NCI-H1436 treated with DMSO at 0.1 percent for 48 hours (cell line): ENCODE measurements around the gene CCDC74B.
"Not testable (repeated sequence)": the region's sequence is repeated elsewhere in the genome, so short reads cannot be mapped to it uniquely, and the experiment has no call there.

Experiments
- DNase-seq: peaks from one replicate; lab custom pipeline; 2025; lab: John Stamatoyannopoulos, UW

The CCDC74B gene

DNA sequence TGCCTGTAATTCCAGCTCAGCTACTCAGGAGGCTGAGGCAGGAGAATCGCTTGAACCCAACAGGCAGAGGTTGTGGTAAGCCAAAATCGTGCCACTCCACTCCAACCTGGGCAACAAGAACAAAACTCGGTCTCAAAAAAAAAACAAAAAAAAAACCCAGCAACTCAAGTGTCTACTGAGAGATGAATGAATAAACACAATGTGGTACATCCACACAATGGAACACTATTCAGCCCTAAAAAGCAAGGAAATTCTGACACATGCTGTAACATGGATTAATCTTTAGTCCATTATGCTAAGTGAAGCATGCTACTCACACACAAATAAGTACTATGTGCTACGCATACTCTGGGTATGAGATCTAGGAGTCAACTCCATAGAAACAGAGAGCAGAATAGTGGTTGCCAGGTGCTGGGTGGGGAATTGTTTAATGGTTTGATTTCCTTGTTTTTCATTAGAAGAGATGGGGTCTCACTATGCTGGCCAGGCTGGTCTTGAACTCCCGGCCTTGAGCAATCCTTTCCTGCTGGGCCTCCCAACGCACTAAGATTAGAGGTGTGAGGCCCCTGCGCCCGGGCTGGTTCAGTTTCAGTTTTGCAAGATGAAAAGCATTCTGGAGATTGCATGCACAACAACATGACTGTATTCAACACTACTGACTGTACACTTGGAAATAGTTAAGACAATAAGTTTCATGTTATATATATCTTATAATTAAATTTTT lies 20.5 kb upstream of the CCDC74B start:
- no peak for DNase-seq

DNA sequence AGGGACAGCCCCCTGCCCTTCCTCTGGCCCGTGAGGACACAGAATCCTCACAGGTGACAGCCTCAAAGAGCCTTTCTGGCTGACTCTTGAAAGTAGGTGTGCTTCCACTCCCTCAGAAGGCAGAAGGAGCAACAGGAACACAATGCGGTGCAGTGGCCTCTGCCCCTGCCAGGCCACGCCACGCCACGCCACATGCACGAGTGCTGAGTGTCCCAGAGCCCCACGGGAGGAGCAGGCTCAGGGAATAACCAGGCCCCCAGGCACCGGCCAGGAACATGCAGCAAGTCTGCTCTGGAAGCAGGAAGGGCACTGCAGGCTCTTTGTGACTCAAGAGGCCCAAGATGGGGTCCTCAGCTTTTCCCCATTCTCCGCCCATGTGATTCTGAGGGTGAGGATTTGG lies 18.1 kb upstream of the CCDC74B start:
- no peak for DNase-seq

DNA sequence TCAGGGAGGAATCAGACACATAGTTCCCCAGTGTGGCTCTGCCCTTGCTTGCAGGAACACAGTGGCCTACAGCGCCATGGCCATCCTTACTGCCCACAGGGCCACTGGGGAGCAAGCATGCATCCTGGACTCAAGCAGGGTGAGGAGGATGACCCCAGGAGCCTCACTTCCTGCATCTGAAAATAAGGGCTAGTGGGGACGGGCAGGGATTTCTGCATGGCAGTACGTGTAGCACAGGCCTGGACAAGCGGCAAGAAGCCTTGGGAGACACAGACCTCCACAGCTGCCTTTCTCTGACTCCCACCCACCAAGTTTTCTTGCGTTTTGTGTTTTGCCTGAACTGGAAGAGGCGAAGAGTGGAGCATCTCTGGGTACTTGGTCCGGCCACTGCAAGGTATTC lies 17.6 kb upstream of the CCDC74B start:
- DNase-seq: not testable (repeated sequence)

DNA sequence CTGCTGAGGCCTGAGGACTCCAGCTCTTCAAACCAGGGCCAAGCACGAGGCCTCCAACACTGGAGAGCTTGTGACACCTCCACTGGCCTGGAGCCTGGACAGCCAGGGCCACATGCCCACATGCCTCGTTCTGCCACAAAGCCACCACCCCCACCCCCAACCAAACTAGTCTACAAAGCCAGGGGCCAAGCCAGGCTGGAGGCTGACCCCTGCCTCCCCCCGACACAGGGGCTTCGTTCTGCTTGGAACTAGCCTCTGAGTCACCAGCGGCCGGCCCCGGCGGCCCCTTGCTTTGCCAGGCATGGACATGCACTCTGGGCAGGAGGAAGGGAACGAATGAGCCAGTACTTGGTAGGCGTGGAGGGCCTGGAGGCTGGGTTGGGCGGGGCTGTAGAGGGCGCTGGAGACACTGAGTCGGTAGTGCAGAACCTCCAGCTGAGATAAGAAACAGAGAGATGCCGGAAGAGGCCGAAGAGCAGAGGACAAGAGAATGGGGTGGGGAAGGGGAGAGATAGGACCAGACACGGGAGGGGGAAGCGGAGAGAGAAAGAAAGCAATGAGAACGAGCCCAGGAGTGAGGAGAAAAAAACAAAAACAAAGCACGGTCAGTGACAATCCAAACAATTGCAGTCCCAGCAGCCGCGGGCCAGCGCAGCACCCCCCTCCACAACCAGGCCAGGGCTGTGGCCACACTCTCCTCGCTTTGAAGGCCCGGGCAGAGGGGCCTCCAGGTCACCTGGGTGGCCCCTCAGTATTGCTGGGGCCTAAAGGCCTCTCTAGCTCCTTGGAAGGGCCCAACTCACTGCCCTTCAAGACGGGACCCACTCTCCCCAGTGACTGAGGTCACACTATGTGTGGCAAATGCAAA lies 16.2 kb upstream of the CCDC74B start:
- not testable (repeated sequence) for DNase-seq

DNA sequence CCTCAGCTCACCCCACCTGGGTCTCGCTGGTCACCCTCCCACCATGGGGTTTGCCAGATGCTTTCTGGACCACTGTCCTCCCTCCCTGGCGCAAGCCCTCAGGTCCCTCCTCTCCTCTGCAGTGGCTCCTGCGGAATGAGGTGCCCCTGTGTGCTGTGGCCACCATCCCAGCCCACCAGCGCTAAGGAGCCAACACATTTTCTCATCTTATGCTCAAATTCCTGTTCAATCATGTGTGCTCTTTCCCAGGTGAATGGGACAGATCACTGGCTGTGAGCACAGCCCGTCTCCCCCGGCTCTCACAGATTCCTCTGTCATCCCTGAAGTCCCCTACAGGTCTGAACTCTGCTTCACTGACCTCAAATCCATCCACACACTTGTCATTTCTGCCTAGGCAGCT lies 15.2 kb upstream of the CCDC74B start:
- no peak for DNase-seq

DNA sequence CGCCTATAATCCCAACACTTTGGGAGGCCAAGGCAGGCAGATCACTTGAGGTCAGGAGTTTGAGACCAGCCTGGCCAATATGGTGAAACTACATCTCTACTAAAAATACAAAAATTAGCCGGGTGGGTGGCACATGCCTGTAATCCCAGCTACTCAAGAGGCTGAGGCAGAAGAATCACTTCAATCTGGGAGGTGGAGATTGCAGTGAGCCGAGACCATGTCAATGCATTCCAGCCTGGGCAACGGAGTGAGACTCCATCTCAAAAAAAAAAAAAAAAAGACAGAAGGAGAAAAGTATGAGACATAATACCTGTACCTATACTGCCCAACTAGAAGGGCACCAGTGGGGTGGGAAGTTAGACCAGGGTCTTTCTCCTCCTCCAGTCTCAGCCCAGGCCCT lies 14.5 kb upstream of the CCDC74B start:
- not testable (repeated sequence) for DNase-seq

DNA sequence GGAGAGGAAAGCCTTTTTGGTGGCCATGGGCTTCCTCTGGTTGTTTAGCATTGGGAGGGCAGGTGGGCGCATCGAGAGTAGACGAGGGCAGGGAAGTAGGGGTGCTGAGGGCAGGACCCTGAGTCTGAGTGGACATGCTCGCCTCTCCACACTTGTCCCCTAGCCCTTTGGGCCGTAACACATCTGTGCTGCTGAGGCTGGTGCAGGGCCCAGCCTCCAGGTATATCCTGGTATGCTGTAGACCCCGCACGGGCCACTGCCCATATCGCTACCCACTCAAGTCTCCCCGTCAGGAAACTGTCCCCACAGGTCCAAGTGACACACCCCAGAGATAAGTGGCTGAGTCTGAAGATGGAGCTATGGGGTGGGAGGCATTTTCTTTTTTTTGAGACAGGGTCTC lies 13.7 kb upstream of the CCDC74B start:
- no peak for DNase-seq

DNA sequence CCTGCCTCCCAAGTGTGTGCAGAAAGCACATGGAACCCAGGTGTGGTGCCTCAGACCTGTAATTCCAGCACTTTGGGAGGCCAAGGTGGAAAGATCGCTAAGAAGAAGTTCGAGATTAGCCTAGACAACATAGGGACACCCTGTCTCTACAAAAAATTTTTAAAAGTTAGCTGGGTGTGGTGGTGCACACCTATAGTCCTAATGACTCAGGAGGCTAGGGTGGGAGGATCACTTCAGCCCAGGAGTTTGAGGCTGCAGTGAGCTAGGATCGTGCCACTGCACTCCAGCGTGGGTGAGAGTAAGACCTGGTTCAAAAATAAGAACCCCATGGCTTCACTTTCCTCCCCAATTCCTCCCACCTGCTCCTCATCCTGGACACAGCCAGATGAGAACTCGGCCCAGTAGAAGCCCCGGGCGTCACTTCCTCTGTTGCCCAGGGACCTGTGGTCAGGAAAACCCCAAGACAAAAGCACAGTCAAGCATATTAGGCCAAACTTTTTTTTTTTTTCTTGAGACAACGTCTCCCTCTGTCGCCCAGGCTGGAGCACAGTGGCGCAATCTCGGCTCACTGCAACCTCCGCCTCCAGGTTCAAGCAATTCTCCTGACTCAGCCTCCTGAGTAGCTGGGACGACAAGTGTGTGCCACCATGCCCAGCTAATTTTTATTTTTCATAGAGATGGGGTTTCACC lies 13.1 kb upstream of the CCDC74B start:
- DNase-seq: not testable (repeated sequence)

DNA sequence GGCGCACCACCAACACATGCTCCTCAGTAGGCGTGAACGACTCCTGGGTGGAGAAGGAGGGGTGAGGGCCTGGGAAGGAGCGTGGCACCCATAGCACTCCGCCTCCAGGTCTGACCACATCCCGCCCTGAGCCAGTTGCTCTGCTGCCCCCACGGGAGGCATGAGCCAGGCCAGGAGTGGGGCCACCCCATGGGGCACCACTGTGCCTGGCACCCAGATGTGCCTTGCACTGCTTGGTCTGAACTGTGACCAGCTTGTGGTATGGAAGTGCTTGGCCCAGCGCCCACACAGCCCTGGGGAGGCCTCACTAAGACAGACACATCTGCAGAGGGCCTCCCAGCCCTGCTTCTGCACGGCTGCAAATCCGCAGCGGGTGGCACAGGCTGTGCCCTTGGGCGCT lies 12.4 kb upstream of the CCDC74B start:
- not testable (repeated sequence) for DNase-seq

DNA sequence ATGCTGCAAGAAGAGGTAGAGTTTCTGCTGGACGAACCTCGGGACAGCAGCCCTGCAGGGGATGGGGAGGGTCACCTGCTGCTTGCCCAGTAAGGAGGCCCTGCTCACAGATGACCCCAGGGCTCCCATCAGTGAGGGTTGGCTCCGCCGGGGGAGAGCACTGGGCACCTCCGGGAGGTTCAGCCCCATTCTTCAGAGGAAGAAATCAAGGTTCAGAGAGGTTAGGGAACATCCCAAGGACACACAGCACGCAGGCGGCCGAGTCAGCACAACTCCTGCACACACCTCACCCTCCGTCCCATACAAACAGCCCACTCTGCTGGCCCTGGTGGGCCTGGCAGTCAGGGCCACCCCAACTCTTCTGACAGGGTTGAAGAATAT lies 11.7 kb upstream of the CCDC74B start:
- DNase-seq: no peak

DNA sequence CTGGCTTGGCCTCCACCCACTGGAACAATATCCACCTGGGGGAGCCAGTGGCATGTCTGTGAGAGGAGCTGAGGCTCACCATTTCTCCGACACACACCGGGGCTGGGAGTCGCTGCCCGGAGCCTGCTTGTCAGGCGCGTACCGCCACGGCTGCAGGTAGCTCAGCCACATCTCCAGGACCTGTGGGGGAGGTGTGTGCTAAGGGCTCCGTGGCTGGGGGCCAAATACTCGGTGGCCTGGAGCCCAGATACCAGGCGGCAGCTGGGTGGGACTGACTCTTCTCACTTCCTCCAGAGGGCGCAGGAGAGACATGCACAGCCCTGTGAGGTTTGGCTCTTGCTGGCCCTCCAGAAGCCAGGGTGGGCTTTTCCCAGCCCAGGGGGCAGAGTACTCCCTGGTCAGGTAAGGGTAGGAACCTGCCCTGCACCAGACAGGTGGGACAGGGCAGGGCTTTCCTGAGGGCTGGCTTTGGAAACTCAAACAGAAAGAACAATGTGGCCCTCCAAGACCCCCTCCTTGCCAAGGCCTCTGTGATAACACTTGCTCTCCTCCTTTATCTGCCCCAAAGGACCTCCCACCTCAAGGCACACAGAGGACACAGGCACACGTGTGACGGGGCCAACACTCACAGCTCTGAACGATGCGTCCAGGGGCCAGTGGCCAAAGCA lies 11.2 kb upstream of the CCDC74B start:
- not testable (repeated sequence) for DNase-seq

DNA sequence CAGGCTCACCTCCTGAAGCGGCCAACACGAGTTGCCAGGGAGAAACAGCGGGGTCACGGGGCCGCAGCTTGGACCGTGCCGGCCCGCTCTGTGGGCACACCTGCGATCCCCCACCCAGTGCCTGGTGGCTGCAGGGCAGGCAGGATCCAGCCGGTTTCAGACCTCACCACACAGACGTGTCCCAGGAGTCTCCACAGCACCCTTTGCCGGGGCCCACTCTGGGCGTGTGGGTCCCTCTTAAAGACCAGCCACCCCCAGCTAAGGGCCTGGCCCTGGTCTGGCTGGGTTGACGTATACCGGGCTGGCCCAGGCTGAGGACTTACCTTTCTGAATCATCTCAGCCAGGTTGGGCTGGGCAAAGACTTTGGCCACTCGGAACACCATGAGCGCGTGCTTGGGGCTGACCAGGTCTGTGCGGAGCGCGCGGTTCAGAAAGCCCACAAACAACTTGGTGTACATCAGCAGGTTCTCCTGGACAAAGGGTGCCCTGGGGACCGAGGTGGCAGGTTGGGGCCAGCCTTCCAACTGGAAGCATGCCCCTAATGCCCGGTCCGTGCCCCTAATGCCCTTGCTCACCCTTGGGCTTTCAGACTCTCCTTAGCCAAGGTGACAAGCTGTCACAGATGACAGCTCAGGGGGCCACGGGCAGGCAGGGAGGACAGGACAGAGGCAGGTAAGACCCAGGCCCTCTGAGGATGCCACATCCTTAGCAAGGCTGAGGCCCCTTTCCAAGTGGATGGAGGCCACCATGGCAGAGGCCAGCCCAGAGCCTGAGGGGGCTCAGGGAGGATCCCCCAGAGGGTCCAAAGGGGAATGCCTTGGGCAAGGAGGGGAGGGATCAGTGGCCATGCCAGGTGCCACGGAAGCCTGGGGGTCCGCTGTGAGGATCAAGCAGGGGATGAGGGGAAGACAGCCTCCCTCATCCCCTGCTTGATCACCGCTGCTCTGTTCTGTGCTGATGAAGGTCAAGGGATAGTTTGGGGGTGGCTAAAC lies 10.2 kb upstream of the CCDC74B start:
- DNase-seq: no peak

DNA sequence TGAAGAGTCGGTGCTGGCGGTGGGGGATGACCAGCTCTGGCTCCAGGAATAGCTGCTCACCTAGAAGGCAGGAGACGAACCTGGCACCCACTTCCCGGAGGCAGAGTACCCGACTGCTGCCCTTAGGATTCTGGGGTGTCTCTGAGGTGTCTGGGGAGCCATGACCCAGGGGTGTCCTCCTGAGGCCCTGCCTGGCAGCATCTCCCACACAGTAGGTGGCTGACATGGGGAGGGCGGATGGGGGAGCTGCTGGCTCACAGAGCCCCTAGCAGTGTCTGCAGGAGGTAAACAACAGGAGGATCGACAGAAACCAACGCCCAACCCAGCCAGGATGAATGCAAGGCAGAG lies 9.5 kb upstream of the CCDC74B start:
- DNase-seq: not testable (repeated sequence)

DNA sequence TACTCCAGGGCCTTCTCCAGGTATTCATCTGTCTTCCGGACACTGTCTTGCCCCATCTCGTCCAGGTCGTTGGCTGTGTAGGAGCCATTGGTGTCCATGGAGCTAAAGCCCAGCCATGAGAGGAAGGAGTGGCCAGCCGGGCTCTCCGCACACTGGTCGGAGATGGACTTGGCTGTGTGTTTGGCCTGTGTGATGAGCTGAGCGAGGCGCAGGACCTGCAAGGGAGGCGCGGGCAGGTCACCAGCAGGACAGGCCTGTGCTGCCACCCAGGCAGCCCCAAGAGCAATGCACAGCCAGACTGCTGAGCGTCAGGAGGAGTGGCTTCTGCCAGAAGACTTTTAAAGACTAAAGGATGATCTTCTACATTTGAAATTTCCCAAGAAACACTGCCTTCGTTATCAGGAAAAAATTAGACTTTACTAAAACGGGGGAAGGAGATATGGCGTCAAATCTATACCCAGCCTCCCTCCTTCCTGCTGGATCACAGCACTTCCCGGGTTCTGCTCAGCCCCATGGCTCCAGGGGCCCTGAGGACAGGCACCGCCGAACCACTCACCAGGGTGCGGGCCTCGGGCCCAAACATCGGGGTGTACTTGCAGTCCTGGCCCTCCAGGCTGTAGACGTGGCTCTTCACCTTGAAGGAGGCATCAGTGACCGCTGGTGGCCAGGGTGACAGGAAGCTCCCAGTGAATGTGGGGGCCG lies 9.0 kb upstream of the CCDC74B start:
- DNase-seq: not testable (repeated sequence)

DNA sequence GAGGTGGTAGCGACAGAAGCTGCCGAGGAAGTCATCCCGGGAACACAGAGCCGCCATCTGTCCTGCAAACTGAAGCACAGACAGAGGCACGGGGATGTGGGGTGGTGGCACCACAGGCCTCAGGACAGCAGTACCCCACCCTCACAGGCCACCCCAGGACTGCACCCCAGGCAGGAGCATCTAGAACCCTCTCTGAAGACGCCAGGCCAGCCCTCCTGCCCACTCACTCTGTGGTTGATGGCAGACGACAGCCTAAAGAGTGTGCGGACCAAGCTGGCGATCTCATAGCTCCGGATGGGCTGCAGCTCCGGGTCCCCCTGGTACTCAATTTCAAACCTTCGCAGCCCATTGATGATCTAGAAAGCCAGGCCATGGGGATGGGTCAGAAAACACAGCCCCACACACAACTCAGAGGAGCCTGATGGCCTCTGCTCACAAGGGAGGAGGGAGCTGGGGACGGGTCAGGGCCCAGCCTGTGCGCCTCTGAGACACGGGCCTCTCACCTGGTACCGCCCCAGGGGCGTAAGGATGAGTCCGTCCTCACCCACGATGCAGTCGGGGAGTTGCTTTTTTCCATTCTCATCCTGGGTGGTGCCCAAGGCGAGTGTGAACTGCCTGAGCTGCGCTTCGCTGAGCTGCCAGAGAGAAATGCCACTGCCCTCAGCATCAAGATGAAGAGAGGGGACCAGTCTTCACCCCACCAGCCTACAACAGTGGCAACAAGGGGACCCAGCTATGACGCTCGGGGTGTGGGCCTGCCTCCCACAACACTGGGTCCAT lies 8.1 kb upstream of the CCDC74B start:
- no peak for DNase-seq

DNA sequence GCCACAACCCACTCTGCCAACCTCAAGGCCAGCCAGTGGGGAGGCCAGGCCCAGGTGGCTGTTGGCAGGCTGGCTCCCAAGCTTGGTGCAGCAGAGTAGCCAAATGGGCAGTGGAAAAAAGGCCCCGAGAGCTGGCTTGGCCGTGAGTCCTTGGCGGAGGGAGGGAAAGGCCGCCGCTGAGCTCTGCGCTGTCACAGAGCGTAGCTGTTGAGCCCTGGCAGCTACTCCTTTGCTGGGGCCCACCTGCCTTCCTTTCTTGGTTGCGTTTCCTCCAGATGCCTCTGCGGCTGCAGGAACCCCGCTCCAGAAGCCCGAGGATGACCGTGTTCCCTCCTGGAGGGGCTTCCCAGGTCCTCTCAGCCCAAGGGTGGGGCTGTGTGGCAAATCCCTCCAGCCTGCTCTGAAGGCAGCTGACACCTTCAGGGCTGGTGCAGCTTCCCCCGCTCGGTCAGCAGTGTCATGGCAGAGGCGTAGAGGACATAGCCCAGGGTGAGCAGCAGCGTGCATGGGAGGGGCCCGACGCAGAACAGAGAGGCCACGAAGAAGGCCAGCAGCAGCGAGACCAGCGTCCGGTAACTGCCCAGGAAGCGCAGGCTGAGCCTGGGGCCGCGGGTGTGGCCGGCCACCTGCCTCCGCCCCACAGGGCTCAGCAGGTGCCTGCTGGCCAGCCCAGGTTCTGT lies 7.4 kb upstream of the CCDC74B start:
- not testable (repeated sequence) for DNase-seq

DNA sequence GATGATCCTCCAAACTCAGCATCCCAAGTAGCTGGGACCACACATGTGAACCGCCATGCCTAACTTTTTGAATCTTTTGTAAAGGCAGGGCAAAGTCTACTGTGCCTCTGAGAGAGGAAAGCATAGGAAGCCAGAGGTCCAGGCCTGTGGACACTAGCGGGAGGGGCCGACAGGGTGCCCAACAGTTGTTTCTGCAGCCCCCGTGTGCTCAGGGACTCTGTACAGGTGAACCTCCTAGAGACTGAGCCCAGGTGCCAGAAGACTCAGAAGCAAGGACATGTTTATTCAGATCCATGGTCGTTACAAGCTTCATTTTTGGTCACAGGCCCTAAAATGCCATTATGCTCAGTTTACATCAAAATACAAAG lies 6.2 kb upstream of the CCDC74B start:
- not testable (repeated sequence) for DNase-seq

DNA sequence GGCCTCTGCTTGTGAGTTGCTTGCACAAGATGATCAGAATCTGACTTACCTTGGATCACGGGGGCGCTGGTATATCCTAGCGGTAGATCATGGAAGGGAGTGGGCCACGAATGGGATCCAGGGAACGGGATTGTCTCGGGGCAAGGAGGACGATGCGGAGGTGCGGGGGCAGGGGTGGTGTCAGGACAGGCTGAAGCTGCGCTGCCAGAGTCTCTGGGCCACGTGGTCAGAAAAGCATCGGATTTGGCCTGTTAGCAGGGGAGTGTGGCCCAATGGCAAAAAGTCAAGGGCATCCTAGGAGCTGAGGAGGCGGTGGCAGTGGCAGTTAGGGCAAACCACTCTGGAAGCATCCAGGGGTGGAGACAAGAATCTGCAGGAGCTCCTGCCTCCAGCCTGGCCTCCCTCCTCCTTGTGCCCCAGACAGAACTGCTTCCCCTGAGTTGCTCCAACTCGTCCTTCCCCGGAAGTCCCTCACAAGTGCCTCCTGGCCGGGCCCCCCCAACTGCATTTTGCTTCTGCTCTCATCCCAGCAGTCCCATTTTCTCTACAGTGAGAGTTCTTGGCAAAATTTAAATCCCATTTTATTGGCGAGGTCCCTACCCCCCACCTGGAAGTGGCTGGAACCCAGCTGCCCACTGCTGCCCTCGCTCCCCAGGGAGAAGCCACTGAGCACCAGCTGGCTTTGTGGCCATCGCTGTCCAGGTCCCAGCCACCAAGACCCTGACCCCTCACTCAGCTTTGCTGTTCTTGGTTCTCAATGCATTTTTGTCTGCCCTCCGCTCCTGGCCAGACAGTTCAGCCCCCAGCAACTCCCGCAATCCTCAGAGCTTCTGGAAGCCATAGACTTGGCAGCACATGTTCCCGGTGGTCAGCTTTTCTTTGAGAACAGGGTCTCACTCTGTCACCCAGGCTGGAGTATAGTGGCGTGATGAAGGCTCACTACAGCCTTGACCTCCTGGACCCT lies 5.6 kb upstream of the CCDC74B start:
- DNase-seq: no peak
